NCI-H82 (cell line): Measurements from ENCODE around the gene MLYCD.
A peak's percentile ranks its signal among the peaks of the same experiment; 100 is the strongest.

ENCODE experiments used
- DNase-seq: peaks from one replicate; lab custom pipeline; 2025; lab: John Stamatoyannopoulos, UW

Gene MLYCD

GRCh38 chr16:83970430-83970815 is 71.5 kb downstream of the MLYCD start:
- no peak for DNase-seq

GRCh38 chr16:83971165-83972130 is 72.5 kb downstream of the MLYCD start:
- DNase-seq = no peak

- DNase-seq = no peak
These were observed 73.5 kb downstream of the MLYCD start for GRCh38 chr16:83972256-83973008.

GRCh38 chr16:83973077-83973476 is 74.2 kb downstream of the MLYCD start:
- DNase-seq = no peak

GRCh38 chr16:83973581-83974385 is 74.9 kb downstream of the MLYCD start:
- no peak for DNase-seq

GRCh38 chr16:83974475-83974874 is 75.6 kb downstream of the MLYCD start:
- DNase-seq = peak; percentile 35

GRCh38 chr16:83975590-83976260 is 76.8 kb downstream of the MLYCD start:
- DNase-seq = no peak
